Gastrocnemius medialis (tissue), 4 donors: ENCODE measurements around the gene SLAIN1. TPM values are rescaled to one million over a fixed set of nuclear protein-coding genes. Genes with fewer than 3 reads are reported as not detected.

ENCODE experiments used
- ATAC-seq, 2 donors: fragments of 150-250 bp; one replicate each; pipeline ENCODE4 v1.9.1; 2016
- DNase-seq, 2 donors: peaks; one replicate each; pipeline ENCODE4 v3.0.0-alpha.2; 2019
- H3K27ac ChIP-seq, 4 donors: fragments of 200-600 bp; sonication (generic); 1 replicate in 1 of 4; 2 replicates in 3 of 4; pipeline ENCODE4 v1.5.1; 2016 to 2018; ENCODE audit warnings: mild to moderate bottlenecking in 2 of 4, moderate library complexity in 1 of 4
- H3K27me3 ChIP-seq, 3 donors: fragments of 200-600 bp; sonication (generic) in 2 of 3; 1 replicate in 1 of 3; 2 replicates in 2 of 3; pipeline versions ENCODE4 v1.5.1 to v1.6.0; 2016 to 2019; ENCODE audit warnings: mild to moderate bottlenecking in 1 of 3, moderate library complexity in 1 of 3
- H3K36me3 ChIP-seq, 2 donors: fragments of 200-600 bp; sonication (generic) in 1 of 2; one replicate each; pipeline ENCODE4 v1.5.1; 2017 to 2018
- H3K4me1 ChIP-seq, 2 donors: fragments of 200-600 bp; sonication (generic) in 1 of 2; one replicate each; pipeline ENCODE4 v1.5.1; 2016 to 2017; ENCODE audit warnings: mild to moderate bottlenecking in 2 of 2
- H3K4me3 ChIP-seq, 4 donors: fragments of 200-600 bp; sonication (generic) in 3 of 4; 1 replicate in 1 of 4; 2 replicates in 3 of 4; pipeline ENCODE4 v1.5.1; 2016 to 2019; ENCODE audit warnings: mild to moderate bottlenecking in 2 of 4
- H3K9me3 ChIP-seq, 3 donors: fragments of 200-600 bp; sonication (generic) in 2 of 3; 1 replicate in 1 of 3; 2 replicates in 2 of 3; pipeline ENCODE4 v1.5.1; 2016 to 2019
- POLR2A ChIP-seq, 2 donors: fragments of 450-650 bp; IDR thresholded peaks; one replicate each; pipeline ENCODE4 v1.6.1; 2017; ENCODE audit warnings: antibody characterized with exemption in 2 of 2, mild to moderate bottlenecking in 2 of 2, moderate library complexity in 2 of 2
- in situ Hi-C, 4 donors: fragments of 200-750 bp; cut with MboI; loops; one replicate each; pipeline versions ENCODE4 v1.15.0 to v1.8.0; 2017; ENCODE audit warnings: low sequenced_read_pairs in 4 of 4
- intact Hi-C: fragments of 100-400 bp; cut with DNase I; formaldehyde crosslinking; loops from one replicate; pipeline ENCODE4 v1.15.1; 2023; ENCODE audit warnings: low total_unique reads
- total RNA-seq, 4 donors: library from RNA; depleted of rRNA; stranded (reverse); fragments of >200 nt; gene quantifications; one replicate each; pipeline versions ENCODE4 v1.1.0 to v1.2.3, GENCODE V29; 2016
- TF ChIP-seq, protein P1 (sequence below), 5 experiments: fragments of 450-650 bp in 3 of 5; fragments of 200-600 bp in 2 of 5; sonication (generic) in 2 of 5; IDR thresholded peaks in 4 of 5; conservative IDR thresholded peaks in 1 of 5; 1 replicate in 4 of 5; 2 replicates in 1 of 5; pipeline ENCODE4 v1.5.1; 2016 to 2019; ENCODE audit warnings: antibody characterized with exemption in 5 of 5, mild to moderate bottlenecking in 3 of 5, moderate library complexity in 3 of 5

The SLAIN1 gene
- total RNA-seq, 4 donors from 2014 or later, result 3.2 to 17.5 (median 9.9) TPM

DNA sequence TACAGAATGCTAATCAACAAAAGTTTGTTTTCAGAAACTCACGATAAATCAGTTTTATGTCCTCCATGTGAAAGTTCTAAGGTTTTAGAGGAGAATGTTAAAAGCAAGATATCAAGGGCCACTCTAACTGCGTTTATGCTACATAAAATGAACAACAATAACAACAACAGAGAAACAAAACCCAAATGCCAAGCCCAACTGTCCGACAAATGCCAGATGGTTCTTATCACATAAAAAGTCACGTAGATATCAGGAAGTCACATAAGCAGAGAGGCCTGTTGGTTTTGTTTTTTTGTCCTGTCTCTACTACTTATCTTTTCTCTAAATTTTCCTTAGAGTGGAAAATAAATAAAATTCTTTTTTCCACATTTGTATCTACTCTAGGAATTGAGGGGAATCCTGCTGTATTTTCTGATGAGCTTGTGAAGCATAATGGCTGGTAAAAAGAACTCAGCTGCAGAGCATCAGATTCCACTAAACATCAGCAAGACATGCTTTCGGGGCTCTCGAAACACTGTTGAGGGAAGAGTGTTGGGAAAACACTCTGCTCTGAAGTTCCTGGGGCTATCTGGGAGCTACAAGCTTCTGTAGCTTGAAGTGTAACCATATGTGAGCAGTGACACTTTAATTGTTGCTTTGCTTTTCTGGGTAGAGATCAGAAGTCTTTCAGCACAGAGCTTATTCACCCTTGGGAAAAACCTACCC lies 110.1 kb downstream of the SLAIN1 start:
- ATAC-seq (no peak), DNase-seq (no peak)
- H3K4me3 ChIP-seq, result no peak overlapping the region
- no peaks in the 10 kb centered on the region for H3K27me3 ChIP-seq
- H3K36me3 ChIP-seq, result no peaks in the 10 kb centered on the region
- TF ChIP-seq, protein P1, sequence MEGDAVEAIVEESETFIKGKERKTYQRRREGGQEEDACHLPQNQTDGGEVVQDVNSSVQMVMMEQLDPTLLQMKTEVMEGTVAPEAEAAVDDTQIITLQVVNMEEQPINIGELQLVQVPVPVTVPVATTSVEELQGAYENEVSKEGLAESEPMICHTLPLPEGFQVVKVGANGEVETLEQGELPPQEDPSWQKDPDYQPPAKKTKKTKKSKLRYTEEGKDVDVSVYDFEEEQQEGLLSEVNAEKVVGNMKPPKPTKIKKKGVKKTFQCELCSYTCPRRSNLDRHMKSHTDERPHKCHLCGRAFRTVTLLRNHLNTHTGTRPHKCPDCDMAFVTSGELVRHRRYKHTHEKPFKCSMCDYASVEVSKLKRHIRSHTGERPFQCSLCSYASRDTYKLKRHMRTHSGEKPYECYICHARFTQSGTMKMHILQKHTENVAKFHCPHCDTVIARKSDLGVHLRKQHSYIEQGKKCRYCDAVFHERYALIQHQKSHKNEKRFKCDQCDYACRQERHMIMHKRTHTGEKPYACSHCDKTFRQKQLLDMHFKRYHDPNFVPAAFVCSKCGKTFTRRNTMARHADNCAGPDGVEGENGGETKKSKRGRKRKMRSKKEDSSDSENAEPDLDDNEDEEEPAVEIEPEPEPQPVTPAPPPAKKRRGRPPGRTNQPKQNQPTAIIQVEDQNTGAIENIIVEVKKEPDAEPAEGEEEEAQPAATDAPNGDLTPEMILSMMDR (IDR thresholded peaks at IDR 0.05 in 4 of 5, conservative IDR thresholded peaks at IDR 0.05 in 1 of 5), result no peak
- no peak for TF ChIP-seq POLR2A (IDR thresholded peaks at IDR 0.05)
- H3K9me3 ChIP-seq, result no peaks in the 10 kb centered on the region
- no peak overlapping the region for H3K27ac ChIP-seq
- intact Hi-C loops (no loop called here), in situ Hi-C loops (no loop called here)
- no peaks in the 10 kb centered on the region for H3K4me1 ChIP-seq

DNA sequence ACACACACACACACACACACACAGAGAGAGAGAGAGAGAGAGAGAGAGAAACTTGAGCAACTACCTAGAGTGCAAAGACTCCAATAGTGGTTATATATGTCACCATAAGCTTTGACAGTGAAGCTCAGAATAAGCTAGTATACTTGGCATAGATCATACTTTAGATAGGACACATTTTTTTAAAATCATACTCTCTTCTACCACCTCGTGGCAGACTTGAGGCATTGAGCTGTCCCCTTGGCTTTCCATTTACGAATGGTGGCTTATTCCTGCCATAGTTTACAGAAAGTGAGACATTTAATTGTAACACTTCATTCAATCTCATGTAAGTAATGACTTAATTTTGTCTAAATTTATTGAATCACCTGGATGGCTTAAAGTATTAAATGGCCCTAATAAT lies 112.9 kb downstream of the SLAIN1 start:
- Histone ChIP-seq H3K27me3 (no peaks in the 10 kb centered on the region), H3K4me1 (no peaks in the 10 kb centered on the region), H3K4me3 (no peak overlapping the region), H3K9me3 (no peaks in the 10 kb centered on the region), H3K27ac (no peak overlapping the region), H3K36me3 (no peaks in the 10 kb centered on the region)
- intact Hi-C loops (no loop called here), in situ Hi-C loops (no loop called here)
- ATAC-seq (no peak), DNase-seq (no peak)
- TF ChIP-seq POLR2A (IDR thresholded peaks at IDR 0.05), result no peak
- TF ChIP-seq, protein P1 (IDR thresholded peaks at IDR 0.05 in 4 of 5, conservative IDR thresholded peaks at IDR 0.05 in 1 of 5), result peak in 1 of 5 experiments; percentile 24

DNA sequence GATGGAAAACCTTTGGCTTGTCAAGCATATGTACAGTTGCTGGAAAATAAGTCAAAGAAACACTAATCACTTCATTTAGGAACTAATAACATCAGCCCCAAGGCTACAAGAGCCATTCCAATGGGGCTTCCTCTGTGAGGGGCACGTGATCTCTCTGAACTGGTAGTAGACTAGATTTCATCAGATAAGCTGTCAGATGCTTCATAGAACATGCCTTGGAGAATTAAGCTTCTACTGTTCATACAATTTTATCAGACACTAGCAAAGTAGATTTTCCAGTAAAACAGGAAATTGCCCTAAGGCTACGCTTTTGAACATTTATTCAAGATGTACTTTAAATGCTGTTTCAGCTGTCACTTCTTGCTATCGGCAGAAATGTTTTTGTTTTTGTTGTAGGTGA lies 113.4 kb downstream of the SLAIN1 start:
- in situ Hi-C loops, result no loop called here
- no peak for DNase-seq
- H3K27me3 ChIP-seq, result no peaks in the 10 kb centered on the region
- no peaks in the 10 kb centered on the region for H3K9me3 ChIP-seq
- intact Hi-C loops, result no loop called here
- TF ChIP-seq, protein P1 (IDR thresholded peaks at IDR 0.05 in 4 of 5, conservative IDR thresholded peaks at IDR 0.05 in 1 of 5), result no peak
- no peak for TF ChIP-seq POLR2A (IDR thresholded peaks at IDR 0.05)
- no peaks in the 10 kb centered on the region for H3K4me1 ChIP-seq
- no peak overlapping the region for H3K4me3 ChIP-seq
- no peak for ATAC-seq
- no peak overlapping the region for H3K27ac ChIP-seq
- H3K36me3 ChIP-seq, result no peaks in the 10 kb centered on the region

DNA sequence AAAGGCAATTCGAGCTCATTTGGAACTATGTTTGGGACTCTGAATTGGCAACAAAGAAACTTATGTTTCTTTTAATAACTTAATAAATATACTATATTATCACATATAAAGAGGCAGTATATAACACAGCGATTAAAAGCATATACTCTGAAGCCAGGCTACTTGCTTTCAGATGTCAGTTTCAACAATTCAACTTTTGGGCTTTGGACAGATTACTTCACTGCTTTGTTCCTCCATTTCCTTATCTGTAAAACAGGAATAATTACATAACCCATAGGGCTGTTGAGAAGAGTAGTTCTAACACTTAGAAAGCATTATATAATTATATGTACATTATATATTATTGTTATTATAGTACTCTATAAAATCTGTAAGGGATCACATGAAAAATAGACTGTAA lies 113.9 kb downstream of the SLAIN1 start:
- DNase-seq (no peak), ATAC-seq (no peak)
- no peaks in the 10 kb centered on the region for H3K9me3 ChIP-seq
- TF ChIP-seq, protein P1 (IDR thresholded peaks at IDR 0.05 in 4 of 5, conservative IDR thresholded peaks at IDR 0.05 in 1 of 5), result no peak
- no peak for TF ChIP-seq POLR2A (IDR thresholded peaks at IDR 0.05)
- in situ Hi-C loops (no loop called here), intact Hi-C loops (no loop called here)
- no peak overlapping the region for H3K27ac ChIP-seq
- no peaks in the 10 kb centered on the region for H3K36me3 ChIP-seq
- no peaks in the 10 kb centered on the region for H3K4me1 ChIP-seq
- no peaks in the 10 kb centered on the region for H3K27me3 ChIP-seq
- no peak overlapping the region for H3K4me3 ChIP-seq

DNA sequence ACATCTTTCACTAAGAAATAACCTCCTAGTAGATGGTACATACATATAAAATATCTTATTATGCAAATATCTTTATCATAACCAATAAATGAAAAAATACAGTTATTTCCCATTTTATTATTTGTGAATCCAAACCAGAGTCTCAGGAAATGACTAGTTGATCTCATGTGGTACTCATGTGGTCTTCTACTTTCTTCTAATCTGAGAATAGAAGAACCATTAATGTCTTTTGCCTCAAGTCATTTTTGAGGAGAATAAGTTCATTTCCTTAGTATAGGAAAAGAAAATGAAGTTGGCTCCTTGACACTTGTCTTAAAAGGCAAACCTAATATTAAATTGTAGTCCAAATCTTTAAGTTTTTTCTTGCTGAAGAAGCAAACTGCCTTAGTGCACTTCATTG lies 114.5 kb downstream of the SLAIN1 start:
- no peak overlapping the region for H3K27ac ChIP-seq
- in situ Hi-C loops (no loop called here), intact Hi-C loops (no loop called here)
- ATAC-seq (no peak), DNase-seq (no peak)
- no peaks in the 10 kb centered on the region for H3K27me3 ChIP-seq
- TF ChIP-seq POLR2A (IDR thresholded peaks at IDR 0.05), result no peak
- TF ChIP-seq, protein P1 (IDR thresholded peaks at IDR 0.05 in 4 of 5, conservative IDR thresholded peaks at IDR 0.05 in 1 of 5), result no peak
- H3K4me3 ChIP-seq, result no peak overlapping the region
- no peaks in the 10 kb centered on the region for H3K4me1 ChIP-seq
- no peaks in the 10 kb centered on the region for H3K36me3 ChIP-seq
- no peaks in the 10 kb centered on the region for H3K9me3 ChIP-seq
